ENCODE results near the gene SLC9A3. TPM values are rescaled to one million over a fixed set of nuclear protein-coding genes. Genes with fewer than 3 reads are reported as not detected.

The SLC9A3 gene
- total RNA-seq, 4 donors from 2014 or later = 2.4 to 3.8 (median 3.5) TPM

GRCh38 chr5:485113-485945 lies 38.9 kb downstream of the SLC9A3 start:
- WGBS, 2 donors = 59 to 78% methylated on average over 14 to 16 of the region's 29 CpGs
- peaks cover 0 to 67% (median 0%) of the 10 kb centered on the region in 4 donors for H3K27me3 ChIP-seq

DNA sequence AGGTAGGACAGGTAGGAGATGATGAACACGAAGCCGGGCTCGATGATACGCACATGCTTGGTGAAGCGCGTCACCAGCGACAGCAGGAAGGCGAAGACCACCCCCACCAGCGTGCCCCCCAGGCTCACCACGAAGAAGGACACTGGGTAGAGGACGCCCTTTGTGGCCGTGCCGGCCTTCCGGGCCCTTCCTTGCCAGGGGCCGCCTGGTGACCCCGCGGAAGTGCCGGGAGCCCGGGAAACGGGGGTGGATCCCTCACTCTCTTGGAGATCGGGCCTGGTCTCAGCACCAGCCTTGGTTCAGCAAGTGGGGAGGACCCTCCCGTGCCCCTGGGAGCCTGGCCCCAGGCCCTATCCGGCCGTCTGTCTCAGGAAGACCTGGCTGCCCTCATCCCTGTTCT lies 39.7 kb downstream of the SLC9A3 start:
- Histone ChIP-seq H3K27me3 (peaks cover 0 to 71% (median 0%) of the 10 kb centered on the region in 4 donors), H3K36me3 (no peaks in the 10 kb centered on the region), H3K4me1 (peaks cover 0 to 11% (median 0%) of the 10 kb centered on the region in 3 donors), H3K9me3 (no peaks in the 10 kb centered on the region), H3K4me3 (no peak overlapping the region), H3K27ac (no peak overlapping the region)
- 80 to 94% methylated on average over 2 to 11 of the region's 24 CpGs for WGBS, 2 donors
- TF ChIP-seq CTCF (IDR thresholded peaks at IDR 0.05) (no peak), POLR2A (IDR thresholded peaks at IDR 0.05) (no peak)
- no peak for DNase-seq
- intact Hi-C loops (cut with DNase I) = no loop called here

More at GRCh38 chr5:485113-485945, 38.9 kb downstream of the SLC9A3 start:
- H3K27ac ChIP-seq = no peak overlapping the region
- no peak for DNase-seq
- intact Hi-C loops (cut with DNase I) = no loop called here
- H3K36me3 ChIP-seq = no peaks in the 10 kb centered on the region
- H3K4me3 ChIP-seq = no peak overlapping the region
- H3K9me3 ChIP-seq = no peaks in the 10 kb centered on the region
- peaks cover 0 to 11% (median 0%) of the 10 kb centered on the region in 3 donors for H3K4me1 ChIP-seq
- no peak for TF ChIP-seq CTCF (IDR thresholded peaks at IDR 0.05)
- TF ChIP-seq POLR2A (IDR thresholded peaks at IDR 0.05) = no peak

DNA sequence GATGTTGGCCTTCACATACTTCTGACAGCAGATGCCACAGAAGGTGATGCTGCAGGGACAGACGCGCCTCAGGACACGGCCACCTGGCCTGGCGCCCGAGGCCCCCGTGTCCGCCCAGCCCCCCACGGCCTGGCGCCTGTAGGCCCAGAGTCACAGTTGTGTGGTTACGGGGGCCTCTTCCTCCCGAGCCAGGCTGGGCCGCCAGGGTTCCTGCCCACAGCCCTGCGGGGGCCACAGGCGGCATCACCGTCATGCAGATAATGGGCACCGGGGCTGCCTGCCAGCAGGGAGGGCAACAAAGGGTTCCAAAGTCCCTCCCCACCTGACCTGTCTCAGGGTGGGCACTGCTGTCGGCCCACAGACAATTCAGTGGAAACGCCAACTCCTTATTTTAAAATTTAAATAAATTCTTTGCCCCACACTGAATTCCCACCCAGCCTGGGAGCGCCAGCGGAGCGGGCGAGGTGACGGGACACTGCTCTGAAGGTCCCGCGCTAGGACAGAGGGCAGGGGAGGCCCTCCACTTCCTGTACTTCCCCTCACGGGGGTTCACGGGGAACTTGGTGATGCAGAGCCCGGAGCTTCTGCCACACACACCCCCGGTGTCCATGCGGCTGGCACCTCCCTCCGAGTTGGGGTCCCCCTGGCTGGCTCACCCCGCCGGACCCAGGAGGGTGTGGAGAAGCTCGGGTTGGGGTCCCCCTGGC lies 40.7 kb downstream of the SLC9A3 start:
- intact Hi-C loops (cut with DNase I) = no loop called here
- H3K4me1 ChIP-seq = peaks cover 0 to 11% (median 0%) of the 10 kb centered on the region in 3 donors
- no peaks in the 10 kb centered on the region for H3K9me3 ChIP-seq
- H3K36me3 ChIP-seq = no peaks in the 10 kb centered on the region
- peaks cover 0 to 75% (median 2%) of the 10 kb centered on the region in 4 donors for H3K27me3 ChIP-seq
- H3K4me3 ChIP-seq = no peak overlapping the region
- no peak for DNase-seq
- WGBS, 2 donors = 66 to 87% methylated on average over 9 to 14 of the region's 34 CpGs
- TF ChIP-seq CTCF (IDR thresholded peaks at IDR 0.05) (no peak), POLR2A (IDR thresholded peaks at IDR 0.05) (no peak)
- H3K27ac ChIP-seq = no peak overlapping the region

DNA sequence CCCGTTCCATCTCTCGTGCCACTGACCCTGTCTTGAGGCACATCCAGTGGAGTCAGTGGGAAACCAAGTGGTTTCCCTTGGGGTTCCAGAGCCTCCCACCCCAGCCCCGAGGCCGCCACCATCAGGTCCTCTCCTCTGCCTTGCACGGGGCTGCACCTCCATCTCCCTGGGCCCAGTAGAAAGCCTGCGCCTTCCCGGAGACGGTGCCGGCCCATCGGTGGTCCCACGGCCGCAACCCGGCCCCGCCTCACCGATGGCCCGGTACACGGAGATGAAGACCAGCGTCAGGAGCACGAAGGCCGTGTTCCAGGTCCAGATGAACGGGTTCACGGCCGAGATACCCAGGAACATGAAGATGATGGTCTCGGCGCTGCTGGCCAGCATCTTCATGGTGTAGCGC lies 41.2 kb downstream of the SLC9A3 start:
- Histone ChIP-seq H3K4me3 (no peak overlapping the region), H3K36me3 (no peaks in the 10 kb centered on the region), H3K27ac (no peak overlapping the region), H3K4me1 (peaks cover 0 to 11% (median 0%) of the 10 kb centered on the region in 3 donors), H3K9me3 (no peaks in the 10 kb centered on the region), H3K27me3 (peaks cover 0 to 80% (median 2%) of the 10 kb centered on the region in 4 donors)
- 67 to 79% methylated on average over 4 to 9 of the region's 26 CpGs for WGBS, 2 donors
- TF ChIP-seq CTCF (IDR thresholded peaks at IDR 0.05) (no peak), POLR2A (IDR thresholded peaks at IDR 0.05) (no peak)
- intact Hi-C loops (cut with DNase I) = no loop called here
- no peak for DNase-seq

DNA sequence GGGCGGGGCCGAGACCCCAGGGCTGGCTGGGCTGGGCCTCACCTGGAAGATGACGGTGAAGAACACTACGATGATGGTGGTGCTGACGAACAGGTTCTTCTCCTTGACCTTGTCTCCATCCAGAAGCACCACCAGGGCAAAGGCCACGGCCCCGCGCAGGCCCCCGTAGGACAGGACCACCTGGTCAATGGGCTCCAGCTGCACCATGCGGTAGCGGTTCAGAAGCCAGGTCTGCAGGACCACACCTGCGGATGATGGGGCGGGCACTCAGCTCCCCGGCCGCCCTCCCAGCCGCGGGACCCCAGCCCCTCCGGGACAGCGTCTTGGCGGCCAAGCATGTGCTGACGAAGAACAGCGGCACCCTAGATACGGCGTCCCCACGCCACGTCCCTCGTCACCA lies 41.7 kb downstream of the SLC9A3 start:
- no peak overlapping the region for H3K4me3 ChIP-seq
- DNase-seq = no peak
- 90 to 94% methylated on average over 2 to 8 of the region's 27 CpGs for WGBS, 2 donors
- no peaks in the 10 kb centered on the region for H3K36me3 ChIP-seq
- H3K9me3 ChIP-seq = no peaks in the 10 kb centered on the region
- peaks cover 0 to 11% (median 0%) of the 10 kb centered on the region in 3 donors for H3K4me1 ChIP-seq
- H3K27me3 ChIP-seq = peaks cover 0 to 85% (median 2%) of the 10 kb centered on the region in 4 donors
- no peak overlapping the region for H3K27ac ChIP-seq
- TF ChIP-seq CTCF (IDR thresholded peaks at IDR 0.05) = no peak
- no peak for TF ChIP-seq POLR2A (IDR thresholded peaks at IDR 0.05)
- intact Hi-C loops (cut with DNase I) = no loop called here

Data from esophagus squamous epithelium (tissue), 5 donors.